Measurements from ENCODE around the gene ZNF565. TPM values are rescaled to one million over a fixed set of nuclear protein-coding genes. Genes with fewer than 3 reads are reported as not detected.
"Not testable (repeated sequence)": the region's sequence is repeated elsewhere in the genome, so short reads cannot be mapped to it uniquely, and the experiment has no call there.

ZNF565 gene
- total RNA-seq, 1 donor from 2014 or later = 2.2 TPM

DNA sequence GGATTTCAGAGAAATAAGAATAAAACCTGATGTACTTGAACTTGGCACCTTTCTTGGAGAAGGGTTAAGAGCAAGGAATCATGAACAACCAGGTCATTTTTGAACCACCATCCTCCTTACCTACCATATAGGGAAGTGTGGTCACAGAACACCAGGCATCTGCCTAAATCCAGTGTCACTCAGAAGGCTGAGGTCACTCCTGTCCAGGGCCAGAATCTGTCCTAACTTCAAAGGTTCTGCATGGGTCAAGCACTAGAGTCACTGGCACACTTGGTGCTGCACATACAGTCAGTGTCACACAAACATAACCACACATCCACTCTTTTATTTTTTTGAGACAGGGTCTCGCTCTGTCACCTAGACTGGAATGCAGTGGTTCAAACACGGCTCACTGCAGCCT, 1.6 kb downstream of the ZNF565 start:
- intact Hi-C loops (cut with micrococcal nuclease) = loop anchor here (5.0 to 10.0 kb wide), 4 partner anchors 204 to 1442 kb away; partner anchors contain the start of genes COX6B1, ETV2, ZFP30 and ZFP82

GRCh38 chr19:36210497-36210896, 4.0 kb downstream of the ZNF565 start:
- intact Hi-C loops (cut with micrococcal nuclease) = loop anchor here (5.0 to 10.0 kb wide), 4 partner anchors 207 to 1444 kb away; partner anchors contain the start of genes COX6B1, ETV2, ZFP30 and ZFP82

GRCh38 chr19:36209372-36209771, 5.1 kb downstream of the ZNF565 start:
- intact Hi-C loops (cut with micrococcal nuclease) = no loop called here

DNA sequence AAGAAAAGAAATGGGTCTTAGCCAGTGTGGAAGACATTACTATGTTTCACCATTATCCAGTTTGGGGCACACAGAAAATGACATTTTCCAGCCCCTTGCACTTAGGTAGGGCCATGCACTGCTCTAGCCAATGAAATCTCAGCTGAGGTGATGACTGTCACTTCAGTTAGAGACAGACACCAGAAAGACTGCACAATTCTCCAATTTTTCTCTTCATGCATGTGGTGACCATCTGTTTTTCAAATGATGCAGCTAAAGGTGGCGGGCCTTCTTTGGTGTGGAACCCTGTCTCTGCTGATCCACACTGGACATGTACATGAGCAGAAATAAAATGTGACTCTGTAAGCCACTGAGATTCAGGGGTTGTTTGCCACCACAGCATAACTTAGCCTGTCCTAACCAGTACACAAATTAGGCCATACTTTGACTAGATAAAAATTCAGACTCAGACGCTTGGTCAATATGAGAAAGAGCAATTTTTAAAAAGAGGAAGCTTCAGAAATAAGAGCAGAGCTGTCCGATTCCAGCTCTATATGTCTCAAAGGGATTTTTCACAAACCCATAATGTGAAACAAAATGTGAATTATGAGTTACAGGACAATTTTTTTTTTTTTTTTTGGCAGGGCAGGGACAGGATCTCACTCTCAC, 6.7 kb downstream of the ZNF565 start:
- intact Hi-C loops (cut with micrococcal nuclease) = no loop called here

DNA sequence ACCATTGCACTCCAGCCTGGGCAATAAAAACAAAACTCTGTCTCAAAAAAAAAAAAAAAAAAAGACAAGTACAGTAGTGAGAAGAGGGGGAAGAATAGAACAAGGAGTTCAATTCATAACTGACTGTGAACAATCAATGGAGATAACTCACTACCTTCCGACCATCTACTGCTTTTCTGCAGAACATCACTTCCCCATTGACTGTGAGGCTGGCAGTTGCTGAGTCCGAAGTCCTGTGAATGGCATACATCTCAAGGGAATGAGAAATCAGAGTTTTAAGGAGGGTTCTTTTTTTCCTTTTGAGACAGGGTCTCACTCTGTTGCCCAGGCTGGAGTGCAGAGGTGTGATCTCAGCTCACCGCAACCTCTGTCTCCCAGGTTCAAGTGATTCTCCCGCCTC, 11.2 kb downstream of the ZNF565 start:
- intact Hi-C loops (cut with micrococcal nuclease) = no loop called here

- intact Hi-C loops (cut with micrococcal nuclease) = no loop called here
Observed at GRCh38 chr19:36201684-36202083, 12.8 kb downstream of the ZNF565 start.

- intact Hi-C loops (cut with micrococcal nuclease) = no loop called here
Observed at GRCh38 chr19:36198119-36198518, 16.3 kb downstream of the ZNF565 start.

- intact Hi-C loops (cut with micrococcal nuclease) = no loop called here
Observed at GRCh38 chr19:36196249-36196648, 18.2 kb downstream of the ZNF565 start.

GRCh38 chr19:36186722-36187121, 27.7 kb downstream of the ZNF565 start:
- intact Hi-C loops (cut with micrococcal nuclease) = not testable (repeated sequence)

DNA sequence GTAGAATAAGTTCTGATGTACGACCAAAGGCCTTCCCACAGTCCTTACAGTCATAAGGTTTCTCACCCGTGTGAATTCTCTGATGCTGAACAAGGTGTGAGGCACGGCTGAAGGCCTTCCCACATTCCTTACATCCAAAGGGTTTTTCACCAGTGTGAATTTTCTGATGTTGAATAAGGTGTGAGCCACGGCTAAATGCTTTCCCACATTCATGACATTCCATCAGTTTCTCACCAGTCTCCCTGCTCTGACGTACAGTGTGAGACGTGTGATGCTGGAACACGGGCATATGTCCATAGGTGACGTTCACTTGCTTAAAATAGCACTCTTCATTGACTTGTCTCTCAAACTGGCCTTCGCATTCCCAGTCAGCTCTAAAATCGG, 31.2 kb downstream of the ZNF565 start:
- intact Hi-C loops (cut with micrococcal nuclease) = no loop called here

GRCh38 chr19:36182612-36183244, 31.7 kb downstream of the ZNF565 start:
- intact Hi-C loops (cut with micrococcal nuclease) = no loop called here

DNA sequence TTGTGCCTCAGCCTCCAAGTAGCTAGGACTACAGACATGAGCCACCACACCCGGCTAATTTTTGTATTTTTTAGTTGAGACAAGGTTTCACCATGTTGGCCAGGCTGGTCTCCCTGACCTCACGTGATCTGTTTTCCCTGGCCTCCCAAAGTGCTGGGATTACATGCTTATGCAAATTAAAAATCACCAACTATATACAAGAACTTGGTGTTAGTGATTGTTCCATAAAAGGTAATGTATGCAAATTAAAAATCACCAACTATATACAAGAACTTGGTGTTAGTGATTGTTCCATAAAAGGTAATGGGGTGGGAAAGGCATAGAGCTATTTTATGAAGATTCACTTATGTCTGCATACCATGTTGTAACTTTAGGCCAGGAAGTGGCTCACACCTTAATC, 35.4 kb downstream of the ZNF565 start:
- intact Hi-C loops (cut with micrococcal nuclease) = not testable (repeated sequence)

DNA sequence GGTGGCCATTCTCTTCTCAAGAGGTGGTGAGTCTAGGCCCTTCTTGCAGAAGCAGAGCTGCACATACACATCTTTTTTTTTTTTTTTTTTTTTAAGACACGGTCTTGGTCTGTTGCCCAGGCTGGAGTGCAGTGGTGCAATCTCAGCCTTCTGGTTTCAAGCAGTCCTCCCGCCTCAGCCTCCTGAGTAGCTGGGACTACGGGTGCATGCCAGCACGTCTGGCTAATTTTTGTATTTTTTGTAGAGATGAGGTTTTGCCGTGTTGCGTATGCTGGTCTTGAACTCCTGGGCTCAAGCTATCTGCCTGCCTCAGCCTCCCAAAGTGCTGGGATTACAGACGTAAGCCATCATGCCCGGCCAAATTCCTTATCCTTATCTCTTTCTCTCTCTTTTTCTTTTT, 40.6 kb downstream of the ZNF565 start:
- intact Hi-C loops (cut with micrococcal nuclease) = loop anchor here (5.0 kb wide), 1 partner anchor 292 kb away; no protein-coding TSS in a partner anchor

DNA sequence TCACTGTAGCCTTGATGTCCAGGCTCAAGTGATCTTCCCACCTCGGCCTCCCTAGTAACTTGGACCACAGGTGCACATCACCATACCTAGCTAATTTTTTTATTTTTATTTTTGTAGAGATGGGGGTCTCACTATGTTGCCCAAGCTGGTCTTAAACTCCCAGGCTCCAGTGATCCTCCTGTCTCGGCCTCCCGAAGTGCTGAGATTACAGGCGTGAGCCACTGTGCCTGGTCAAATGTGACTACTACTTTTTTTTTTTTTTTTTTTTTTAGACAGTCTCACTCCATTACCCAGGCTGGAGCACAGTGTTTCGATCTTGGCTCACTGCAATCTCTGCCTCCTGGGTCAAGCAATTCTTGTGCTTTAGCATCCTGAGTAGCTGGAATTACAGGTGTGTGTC, 41.6 kb downstream of the ZNF565 start:
- intact Hi-C loops (cut with micrococcal nuclease) = loop anchor here (5.0 kb wide), 1 partner anchor 291 kb away; no protein-coding TSS in a partner anchor

DNA sequence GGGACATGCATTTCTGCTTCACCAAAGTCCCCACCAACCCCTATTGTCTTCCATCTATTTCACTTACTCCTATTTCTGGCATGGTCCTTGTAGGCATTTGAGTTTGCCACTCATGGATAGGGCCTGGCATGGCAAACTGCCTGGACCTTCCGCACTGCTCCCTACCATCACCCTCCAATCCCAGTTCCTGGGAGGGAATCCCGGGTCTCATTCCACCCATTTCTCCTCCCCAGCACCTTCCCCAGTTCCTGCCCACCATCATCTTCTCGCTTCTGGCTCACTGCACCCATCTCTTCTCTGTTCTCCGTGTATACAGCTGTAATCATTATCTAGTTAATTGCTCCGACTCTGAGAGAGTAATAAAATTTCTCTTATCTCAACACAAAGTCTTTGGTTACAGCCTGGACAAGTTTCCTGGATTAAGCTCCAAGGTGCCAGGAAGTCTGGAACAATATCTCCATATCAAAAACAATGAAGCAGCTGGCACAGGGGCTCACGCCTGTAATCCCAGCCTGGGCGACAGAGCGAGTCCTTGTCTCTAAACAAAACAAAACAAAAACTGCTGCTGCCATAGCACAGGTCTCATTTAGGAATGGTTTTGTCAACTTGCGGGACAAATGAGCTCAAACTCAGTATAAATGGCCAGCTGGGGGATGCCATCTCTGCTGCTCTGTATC, 45.2 kb downstream of the ZNF565 start:
- intact Hi-C loops (cut with micrococcal nuclease) = no loop called here

DNA sequence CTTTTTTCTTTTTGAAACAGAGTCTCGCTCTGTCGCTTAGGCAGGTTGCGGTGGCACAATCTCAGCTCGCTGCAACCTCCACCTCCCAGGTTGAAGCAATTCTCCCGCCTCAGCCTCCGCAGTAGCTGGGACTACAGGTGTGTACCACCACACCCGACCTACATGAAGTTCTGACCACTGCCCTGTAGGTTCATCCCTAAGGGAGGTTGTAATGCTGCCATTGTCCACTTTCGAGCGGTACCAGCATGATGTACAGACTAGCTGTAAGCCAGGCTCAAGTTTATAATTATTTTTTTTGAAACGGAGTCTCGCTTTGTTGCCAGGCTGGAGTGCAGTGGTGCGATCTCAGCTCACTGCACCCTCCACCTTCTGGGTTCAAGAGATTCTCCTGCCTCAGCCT, 50.7 kb downstream of the ZNF565 start:
- intact Hi-C loops (cut with micrococcal nuclease) = no loop called here

GRCh38 chr19:36160821-36161596, 53.5 kb downstream of the ZNF565 start:
- intact Hi-C loops (cut with micrococcal nuclease) = no loop called here

- intact Hi-C loops (cut with micrococcal nuclease) = no loop called here
Observed at GRCh38 chr19:36153126-36153525, 61.3 kb downstream of the ZNF565 start.

DNA sequence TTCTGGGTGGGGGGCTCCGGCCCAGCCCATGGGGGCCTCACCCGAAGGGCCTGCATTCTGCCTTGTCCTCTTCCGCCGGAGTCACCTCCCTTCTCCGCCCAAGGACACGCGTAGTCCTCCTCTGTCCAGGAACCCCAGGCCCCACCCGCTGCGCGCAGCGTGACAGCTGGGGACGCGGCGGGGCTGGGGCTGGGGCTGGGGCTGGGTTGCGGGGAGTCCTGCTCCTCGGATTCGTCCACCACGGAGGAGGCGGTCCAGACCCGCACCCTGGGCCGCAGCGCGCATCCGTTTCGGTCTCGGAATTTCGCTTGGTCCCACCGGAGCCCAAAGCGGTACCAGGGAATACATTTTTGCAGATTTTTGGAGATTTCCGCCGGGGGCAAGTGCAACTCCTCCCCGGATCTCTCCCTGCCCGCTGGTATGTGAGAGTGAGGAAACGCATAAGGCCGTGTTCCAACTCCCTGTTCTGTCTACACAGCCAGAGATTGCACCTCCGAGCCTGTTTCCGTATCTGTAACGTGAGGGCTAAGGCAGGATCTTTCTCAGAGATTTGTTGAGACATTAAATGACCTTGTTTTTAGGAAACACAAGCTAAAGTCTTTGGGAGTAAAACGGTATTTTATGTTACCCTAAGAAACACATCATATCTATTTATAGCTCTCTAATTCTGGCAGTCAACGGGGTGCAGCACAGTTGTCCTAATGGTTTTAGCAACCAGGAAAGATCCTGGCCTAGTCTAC, 61.9 kb downstream of the ZNF565 start, which contains the start of gene COX7A1:
Gene COX7A1 (minus strand): TSS at position 96 of the 740 bp plus-strand sequence. CDS start 40 bp downstream, at position 56.
- intact Hi-C loops (cut with micrococcal nuclease) = no loop called here

GRCh38 chr19:36152019-36152351, 62.5 kb downstream of the ZNF565 start:
- intact Hi-C loops (cut with micrococcal nuclease) = no loop called here

All from T-helper 1 cell treated with Interleukin-12 subunit alpha and Interleukin-12 subunit beta and Interleukin-4 antibody, amounts not matched to agents 30 ng/mL and 1 ng/mL, for 36 hours (primary cell).